NB4 (cell line): ENCODE measurements around the gene TBC1D32.
"Not testable (repeated sequence)": the region's sequence is repeated elsewhere in the genome, so short reads cannot be mapped to it uniquely, and the experiment has no call there.

ENCODE experiments used
- MYC ChIP-seq: IDR thresholded peaks from 2 replicates; pipeline ENCODE4 v1.6.1; 2011; ENCODE audit warnings: low read depth, low read length
- POLR2A ChIP-seq: IDR thresholded peaks from 2 replicates; pipeline ENCODE4 v1.6.1; 2011; ENCODE audit warnings: mild to moderate bottlenecking; ENCODE audit not compliant: insufficient read length; ENCODE audit errors: extremely low read depth
- TF ChIP-seq, protein P1 (sequence below): IDR thresholded peaks from one replicate; pipeline ENCODE4 v1.5.1; 2012; ENCODE audit warnings: low read depth, low read length

DNA sequence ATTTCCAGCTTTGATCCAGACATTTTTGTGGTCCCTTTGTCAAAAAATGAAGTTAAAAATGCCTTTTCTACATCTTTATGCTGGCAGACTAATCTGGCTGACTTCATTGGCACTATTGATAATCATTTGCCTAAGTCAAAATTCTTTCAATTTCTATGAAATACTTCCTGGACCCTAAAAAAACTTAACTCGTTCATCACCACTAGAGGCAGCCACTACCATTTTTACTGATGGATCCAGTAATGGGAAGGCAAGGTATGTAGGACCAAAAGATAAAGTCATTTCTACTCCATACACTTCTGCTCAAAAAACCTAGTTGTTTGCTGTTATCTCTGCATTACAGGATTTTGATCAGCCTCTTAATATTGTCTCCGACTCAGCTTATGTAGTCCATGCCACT, 289.4 kb downstream of the TBC1D32 start:
- not testable (repeated sequence) for TF ChIP-seq MYC, POLR2A
- TF ChIP-seq, protein P1, sequence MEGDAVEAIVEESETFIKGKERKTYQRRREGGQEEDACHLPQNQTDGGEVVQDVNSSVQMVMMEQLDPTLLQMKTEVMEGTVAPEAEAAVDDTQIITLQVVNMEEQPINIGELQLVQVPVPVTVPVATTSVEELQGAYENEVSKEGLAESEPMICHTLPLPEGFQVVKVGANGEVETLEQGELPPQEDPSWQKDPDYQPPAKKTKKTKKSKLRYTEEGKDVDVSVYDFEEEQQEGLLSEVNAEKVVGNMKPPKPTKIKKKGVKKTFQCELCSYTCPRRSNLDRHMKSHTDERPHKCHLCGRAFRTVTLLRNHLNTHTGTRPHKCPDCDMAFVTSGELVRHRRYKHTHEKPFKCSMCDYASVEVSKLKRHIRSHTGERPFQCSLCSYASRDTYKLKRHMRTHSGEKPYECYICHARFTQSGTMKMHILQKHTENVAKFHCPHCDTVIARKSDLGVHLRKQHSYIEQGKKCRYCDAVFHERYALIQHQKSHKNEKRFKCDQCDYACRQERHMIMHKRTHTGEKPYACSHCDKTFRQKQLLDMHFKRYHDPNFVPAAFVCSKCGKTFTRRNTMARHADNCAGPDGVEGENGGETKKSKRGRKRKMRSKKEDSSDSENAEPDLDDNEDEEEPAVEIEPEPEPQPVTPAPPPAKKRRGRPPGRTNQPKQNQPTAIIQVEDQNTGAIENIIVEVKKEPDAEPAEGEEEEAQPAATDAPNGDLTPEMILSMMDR: peak; percentile 26
